IgD-negative memory B cell (primary cell): ENCODE data around the gene SH3RF3. TPM values are rescaled to one million over a fixed set of nuclear protein-coding genes. Genes with fewer than 3 reads are reported as not detected.

Experiments
- H3K27ac Mint-ChIP-seq, 3 donors: one replicate each; pipeline ENCODE4 v1.8.0; 2020 to 2022; ENCODE audit warnings: mild to moderate bottlenecking in 3 of 3, mixed read lengths in 3 of 3, moderate library complexity in 1 of 3
- H3K27me3 Mint-ChIP-seq: one replicate; pipeline ENCODE4 v1.8.0; 2021; ENCODE audit warnings: mixed read lengths
- H3K36me3 Mint-ChIP-seq: one replicate; pipeline ENCODE4 v1.8.0; 2020; ENCODE audit warnings: mild to moderate bottlenecking, mixed read lengths
- H3K4me1 Mint-ChIP-seq, 3 donors: one replicate each; pipeline ENCODE4 v1.8.0; 2020 to 2022; ENCODE audit warnings: mixed read lengths in 3 of 3, mild to moderate bottlenecking in 1 of 3
- H3K4me3 Mint-ChIP-seq, 4 donors: one replicate each; pipeline ENCODE4 v1.8.0; 2020 to 2022; ENCODE audit warnings: mild to moderate bottlenecking in 4 of 4, mixed read lengths in 4 of 4, moderate library complexity in 3 of 4
- H3K9me3 Mint-ChIP-seq, 3 donors: one replicate each; pipeline ENCODE4 v1.8.0; 2020 to 2021; ENCODE audit warnings: mixed read lengths in 3 of 3, mild to moderate bottlenecking in 1 of 3
- polyA plus RNA-seq: library from polyadenylated mRNA; unstranded; fragments of 300-500 nt; fragmentation: Illumina TruSeq; gene quantifications from one replicate; pipeline ENCODE4 v1.2.3, GENCODE V29; 2021

SH3RF3 gene
- polyA plus RNA-seq, 1 donor from 2014 or later = not detected

DNA sequence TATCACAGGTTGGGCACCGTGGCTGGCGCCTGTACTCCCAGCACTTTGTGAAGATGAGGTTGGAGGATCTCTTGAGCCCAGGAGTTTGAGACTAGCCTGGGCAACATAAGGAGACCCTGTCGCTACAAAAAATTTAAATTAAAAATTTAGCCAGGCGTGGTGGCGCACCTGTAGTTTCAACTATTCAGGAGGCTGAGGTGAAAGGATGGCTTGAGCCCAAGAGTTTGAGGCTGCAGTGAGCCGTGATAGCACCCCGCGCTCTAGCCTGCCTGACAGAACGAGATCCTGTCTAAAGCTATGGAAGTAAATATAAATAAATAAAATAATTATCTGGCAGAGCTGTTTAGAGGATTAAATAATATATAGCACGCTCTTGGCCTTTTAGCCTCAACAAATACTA lies 1.4 kb upstream of the SH3RF3 start:
- Mint-ChIP-seq H3K4me3 (peak overlapping the region; percentile 40 to 82 (median 61)), H3K27me3 (peaks cover 37% of the 10 kb centered on the region), H3K9me3 (no peaks in the 10 kb centered on the region), H3K27ac (no peak overlapping the region), H3K36me3 (peaks cover 2% of the 10 kb centered on the region), H3K4me1 (peaks cover 0 to 9% (median 0%) of the 10 kb centered on the region in 3 donors)

DNA sequence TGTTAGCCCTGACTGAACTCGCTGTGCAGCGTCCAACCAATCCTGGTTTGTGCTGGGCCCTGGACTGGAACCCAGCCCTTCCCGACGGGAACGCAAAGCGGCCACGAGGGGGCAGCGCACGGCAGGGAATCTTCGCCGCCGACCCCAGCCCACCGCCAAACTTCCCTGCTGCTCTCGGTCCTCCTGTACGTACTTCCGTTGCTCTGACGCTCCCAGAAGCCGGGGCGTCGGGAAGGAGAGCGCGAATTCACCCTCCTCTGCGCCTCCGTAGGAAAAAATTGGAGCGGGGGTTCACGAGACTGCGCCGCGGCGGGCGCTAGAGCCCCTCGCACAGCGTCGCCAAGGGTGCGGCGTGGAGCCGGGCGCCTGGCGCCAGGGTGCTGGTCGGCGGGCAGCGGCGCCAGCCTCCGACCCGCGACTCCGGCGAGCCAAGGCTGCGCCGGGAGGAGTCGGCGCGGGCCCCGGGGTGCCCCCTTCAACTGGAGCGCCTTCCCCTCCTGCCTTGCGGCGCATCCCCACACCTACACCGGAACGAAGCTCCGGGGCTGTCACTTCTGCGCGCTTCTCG lies 873 bp upstream of the SH3RF3 start:
- no peaks in the 10 kb centered on the region for H3K9me3 Mint-ChIP-seq
- H3K36me3 Mint-ChIP-seq = peaks cover 2% of the 10 kb centered on the region
- H3K4me1 Mint-ChIP-seq = peaks cover 0 to 9% (median 0%) of the 10 kb centered on the region in 3 donors
- no peak overlapping the region for H3K27ac Mint-ChIP-seq
- peak overlapping the region; percentile 40 to 82 (median 61) for H3K4me3 Mint-ChIP-seq
- H3K27me3 Mint-ChIP-seq = peaks cover 36% of the 10 kb centered on the region

DNA sequence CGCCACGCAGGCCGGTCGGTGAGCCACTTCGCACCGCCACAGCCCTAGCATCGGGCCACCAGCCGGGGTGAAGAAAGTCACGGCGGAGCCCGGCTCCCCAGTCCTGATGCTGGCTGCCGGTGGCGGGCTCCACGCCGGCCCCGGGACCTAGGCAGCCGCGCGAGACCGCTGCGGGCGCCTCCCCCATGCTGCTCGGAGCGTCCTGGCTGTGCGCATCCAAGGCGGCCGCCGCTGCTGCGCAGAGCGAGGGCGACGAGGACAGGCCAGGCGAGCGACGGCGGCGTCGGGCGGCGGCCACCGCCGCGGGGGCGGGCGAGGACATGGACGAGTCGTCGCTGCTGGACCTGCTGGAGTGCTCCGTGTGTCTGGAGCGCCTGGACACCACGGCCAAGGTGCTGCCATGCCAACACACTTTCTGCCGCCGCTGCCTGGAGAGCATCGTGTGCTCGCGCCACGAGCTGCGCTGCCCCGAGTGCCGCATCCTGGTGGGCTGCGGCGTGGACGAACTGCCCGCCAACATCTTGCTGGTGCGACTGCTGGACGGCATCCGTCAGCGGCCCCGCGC lies 433 bp downstream of the SH3RF3 start:
- Mint-ChIP-seq H3K4me3 (peak overlapping the region in 1 of 4 donors; percentile 33), H3K27me3 (peaks cover 39% of the 10 kb centered on the region), H3K27ac (no peak overlapping the region), H3K36me3 (peaks cover 2% of the 10 kb centered on the region), H3K4me1 (peaks cover 0 to 9% (median 0%) of the 10 kb centered on the region in 3 donors), H3K9me3 (no peaks in the 10 kb centered on the region)

DNA sequence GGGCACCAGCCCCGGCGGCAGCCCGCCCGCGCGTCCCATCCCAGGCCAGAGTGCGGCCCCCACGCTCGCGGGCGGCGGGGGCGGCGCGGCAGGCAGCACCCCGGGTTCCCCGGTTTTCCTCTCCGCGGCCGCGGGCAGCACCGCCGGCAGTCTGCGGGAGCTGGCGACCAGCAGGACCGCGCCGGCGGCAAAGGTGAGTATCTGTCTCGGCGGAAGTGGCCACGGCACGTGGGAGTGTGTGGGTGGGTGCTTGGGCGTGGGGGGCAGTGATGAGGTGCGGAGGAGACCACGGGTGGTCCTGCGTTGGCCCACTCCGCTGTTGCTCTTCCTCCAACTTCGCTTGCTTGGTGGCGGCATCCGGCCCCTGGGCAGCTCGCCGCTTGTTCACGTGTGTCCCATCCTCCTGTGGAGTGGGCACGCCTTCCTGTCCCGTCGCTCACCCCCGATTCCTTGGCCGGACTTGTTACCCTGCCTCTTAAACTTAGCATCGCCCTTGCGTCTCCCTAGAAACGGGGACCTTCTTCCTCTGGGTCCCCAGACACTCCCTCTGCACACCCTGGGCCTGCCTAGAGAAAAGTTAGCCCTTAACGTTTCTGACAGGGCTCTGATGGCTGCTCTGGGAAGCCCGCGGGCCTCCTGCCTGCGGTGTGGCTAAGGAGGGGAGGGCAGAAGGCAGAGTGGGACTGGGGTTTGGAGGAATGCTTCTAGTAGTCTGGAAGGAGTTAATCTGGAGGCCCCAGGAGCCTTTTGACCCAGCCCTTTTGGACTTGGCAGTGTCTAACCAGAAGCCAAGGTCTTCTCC lies 1.1 kb downstream of the SH3RF3 start:
- Mint-ChIP-seq H3K27me3 (peaks cover 44% of the 10 kb centered on the region), H3K27ac (peak overlapping the region in 1 of 3 donors; percentile 73), H3K36me3 (peaks cover 2% of the 10 kb centered on the region), H3K4me1 (peaks cover 0 to 12% (median 0%) of the 10 kb centered on the region in 3 donors), H3K9me3 (no peaks in the 10 kb centered on the region), H3K4me3 (peak overlapping the region in 3 of 4 donors; percentile 76 to 86 (median 81))

- H3K27me3 Mint-ChIP-seq = peaks cover 45% of the 10 kb centered on the region
- H3K4me1 Mint-ChIP-seq = peaks cover 0 to 12% (median 0%) of the 10 kb centered on the region in 3 donors
- no peak overlapping the region for H3K27ac Mint-ChIP-seq
- peaks cover 2% of the 10 kb centered on the region for H3K36me3 Mint-ChIP-seq
- H3K4me3 Mint-ChIP-seq = peak overlapping the region in 2 of 4 donors; percentile 81 to 86
- H3K9me3 Mint-ChIP-seq = no peaks in the 10 kb centered on the region
Observed at GRCh38 chr2:109130723-109130995, 1.7 kb downstream of the SH3RF3 start.

GRCh38 chr2:109131777-109132176 lies 2.8 kb downstream of the SH3RF3 start:
- Mint-ChIP-seq H3K4me1 (peaks cover 0 to 12% (median 0%) of the 10 kb centered on the region in 3 donors), H3K9me3 (no peaks in the 10 kb centered on the region), H3K27ac (no peak overlapping the region), H3K4me3 (no peak overlapping the region), H3K27me3 (peaks cover 37% of the 10 kb centered on the region), H3K36me3 (peaks cover 2% of the 10 kb centered on the region)

GRCh38 chr2:109132626-109133025 lies 3.6 kb downstream of the SH3RF3 start:
- Mint-ChIP-seq H3K4me3 (no peak overlapping the region), H3K27me3 (peaks cover 34% of the 10 kb centered on the region), H3K27ac (no peak overlapping the region), H3K9me3 (no peaks in the 10 kb centered on the region), H3K4me1 (peaks cover 0 to 14% (median 0%) of the 10 kb centered on the region in 3 donors), H3K36me3 (peaks cover 2% of the 10 kb centered on the region)

- no peak overlapping the region for H3K27ac Mint-ChIP-seq
- peaks cover 2% of the 10 kb centered on the region for H3K36me3 Mint-ChIP-seq
- no peaks in the 10 kb centered on the region for H3K9me3 Mint-ChIP-seq
- H3K27me3 Mint-ChIP-seq = peaks cover 27% of the 10 kb centered on the region
- H3K4me1 Mint-ChIP-seq = peaks cover 0 to 11% (median 0%) of the 10 kb centered on the region in 3 donors
- no peak overlapping the region for H3K4me3 Mint-ChIP-seq
Observed at GRCh38 chr2:109133746-109134145, 4.7 kb downstream of the SH3RF3 start.

- H3K36me3 Mint-ChIP-seq = peaks cover 2% of the 10 kb centered on the region
- H3K27me3 Mint-ChIP-seq = peaks cover 26% of the 10 kb centered on the region
- no peaks in the 10 kb centered on the region for H3K9me3 Mint-ChIP-seq
- no peak overlapping the region for H3K27ac Mint-ChIP-seq
- peaks cover 0 to 11% (median 0%) of the 10 kb centered on the region in 3 donors for H3K4me1 Mint-ChIP-seq
- H3K4me3 Mint-ChIP-seq = no peak overlapping the region
Observed at GRCh38 chr2:109134741-109135358, 5.8 kb downstream of the SH3RF3 start.

DNA sequence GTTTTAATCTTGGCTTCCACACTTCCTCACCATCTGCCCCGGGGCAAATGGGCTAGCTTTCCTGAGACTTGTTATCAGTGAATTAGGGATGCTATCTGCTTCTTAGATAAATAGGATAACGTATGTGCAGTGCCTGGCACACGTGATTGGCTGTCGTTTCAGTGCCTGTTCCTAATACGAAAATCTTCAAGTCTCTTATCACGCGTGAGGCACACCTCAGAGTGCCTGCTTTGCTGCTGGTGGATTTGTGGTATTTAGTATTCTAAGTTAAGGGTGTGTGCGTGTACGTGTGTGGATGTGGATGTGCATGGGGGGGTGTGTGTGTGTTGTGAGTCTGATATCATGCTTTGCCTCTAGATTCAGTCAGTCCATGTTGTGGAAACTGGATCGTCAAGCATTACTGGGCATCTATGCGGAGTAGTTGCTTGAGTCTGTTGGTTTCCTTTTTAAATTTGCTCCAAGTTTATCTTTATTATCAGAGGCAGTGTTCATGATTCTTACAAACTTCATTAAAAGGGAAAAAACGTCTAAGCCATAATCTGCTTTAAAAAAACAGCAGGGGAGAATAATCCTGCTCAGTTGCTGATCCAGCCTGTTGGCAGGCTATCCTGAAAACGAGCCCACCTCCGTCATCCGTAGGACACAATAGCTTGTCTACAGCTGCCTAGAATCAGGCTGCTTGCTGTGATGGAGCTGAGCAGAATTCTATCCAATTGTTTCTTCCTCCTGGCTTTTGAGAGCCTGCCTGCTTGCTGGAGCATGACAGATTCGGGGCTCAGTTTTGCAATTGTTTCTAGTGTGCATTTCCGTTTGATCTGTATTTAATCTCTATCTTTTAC lies 6.6 kb downstream of the SH3RF3 start:
- Mint-ChIP-seq H3K4me1 (peaks cover 0 to 6% (median 0%) of the 10 kb centered on the region in 3 donors), H3K9me3 (no peaks in the 10 kb centered on the region), H3K27me3 (peaks cover 21% of the 10 kb centered on the region), H3K4me3 (no peak overlapping the region), H3K27ac (no peak overlapping the region), H3K36me3 (no peaks in the 10 kb centered on the region)

- Mint-ChIP-seq H3K36me3 (peaks cover 1% of the 10 kb centered on the region), H3K27ac (no peak overlapping the region), H3K4me3 (no peak overlapping the region), H3K4me1 (peaks cover 0 to 5% (median 0%) of the 10 kb centered on the region in 3 donors), H3K9me3 (no peaks in the 10 kb centered on the region), H3K27me3 (peaks cover 19% of the 10 kb centered on the region)
Observed at GRCh38 chr2:109136542-109136941, 7.5 kb downstream of the SH3RF3 start.

GRCh38 chr2:109137616-109138015 lies 8.6 kb downstream of the SH3RF3 start:
- H3K4me1 Mint-ChIP-seq = peaks cover 0 to 5% (median 0%) of the 10 kb centered on the region in 3 donors
- H3K36me3 Mint-ChIP-seq = peaks cover 1% of the 10 kb centered on the region
- no peaks in the 10 kb centered on the region for H3K9me3 Mint-ChIP-seq
- peak overlapping the region in 1 of 3 donors; percentile 14 for H3K27ac Mint-ChIP-seq
- no peak overlapping the region for H3K4me3 Mint-ChIP-seq
- peaks cover 16% of the 10 kb centered on the region for H3K27me3 Mint-ChIP-seq

DNA sequence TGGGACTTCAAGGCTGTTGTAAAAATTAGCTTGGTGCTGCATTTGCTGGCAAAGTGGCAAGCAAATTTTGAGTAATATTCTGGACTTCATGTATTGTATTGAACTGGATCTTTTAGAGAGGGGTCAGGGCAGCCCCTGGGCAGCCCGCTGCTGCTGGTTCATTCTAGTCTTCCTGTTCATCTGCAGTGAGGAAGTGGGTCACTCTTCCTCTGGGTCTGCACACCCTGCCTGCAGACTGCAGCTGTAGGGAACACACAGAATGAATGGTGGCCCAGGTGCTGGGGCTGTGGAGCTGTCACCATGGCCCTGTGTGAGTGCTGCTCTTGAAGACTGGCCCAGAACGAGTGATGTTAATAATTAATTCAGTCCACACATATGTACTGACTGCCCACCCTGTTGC lies 9.4 kb downstream of the SH3RF3 start:
- Mint-ChIP-seq H3K4me3 (no peak overlapping the region), H3K27ac (no peak overlapping the region)

GRCh38 chr2:109139002-109139401 lies 10.0 kb downstream of the SH3RF3 start:
- no peaks in the 10 kb centered on the region for H3K9me3 Mint-ChIP-seq
- H3K27me3 Mint-ChIP-seq = peaks cover 19% of the 10 kb centered on the region

More for the DNA sequence above, 9.4 kb downstream of the SH3RF3 start:
- Mint-ChIP-seq H3K9me3 (no peaks in the 10 kb centered on the region), H3K4me1 (peaks cover 0 to 7% (median 0%) of the 10 kb centered on the region in 3 donors), H3K36me3 (peaks cover 1% of the 10 kb centered on the region), H3K27me3 (peaks cover 19% of the 10 kb centered on the region)

More at GRCh38 chr2:109139002-109139401, 10.0 kb downstream of the SH3RF3 start:
- Mint-ChIP-seq H3K36me3 (peaks cover 1% of the 10 kb centered on the region), H3K27ac (no peak overlapping the region), H3K4me1 (peaks cover 0 to 12% (median 0%) of the 10 kb centered on the region in 3 donors), H3K4me3 (peak overlapping the region in 1 of 4 donors; percentile 80)
